GM12878 (cell line): ENCODE data around the gene EPHA10. TPM values are rescaled to one million over a fixed set of nuclear protein-coding genes. Genes with fewer than 3 reads are reported as not detected.

Experiments
- ATAC-seq: fragments of 200-7000 bp; cut with Tn5 transposase; 3 replicates; pipeline ENCODE4 v1.9.1; 2020; ENCODE audit warnings: mild to moderate bottlenecking, moderate library complexity
- BruUV-seq: library from RNA; stranded (reverse); fragments of 400-500 nt; replicated peaks from 2 replicates; lab custom pipeline; 2021; lab: Mats Ljungman, UMichigan
- CTCF ChIA-PET: fragments of 300-600 bp; sonication (Branson Sonifier 250); formaldehyde crosslinking; extraction: SDS; loops from one replicate; lab custom pipeline; 2021; ENCODE audit warnings: inconsistent platforms; lab: Yijun Ruan, JAX
- POLR2A ChIA-PET: fragments of 350-600 bp; formaldehyde crosslinking; extraction: SDS; loops from one replicate; lab custom pipeline; 2021; ENCODE audit warnings: inconsistent platforms; lab: Charles Lee
- RAD21 ChIA-PET: fragments of 300-600 bp; sonication (Branson Sonifier 250); formaldehyde crosslinking; loops from one replicate; lab custom pipeline; 2023; ENCODE audit warnings: antibody characterized with exemption; ENCODE audit not compliant: unreplicated experiment; lab: Charles Lee
- SMC1A ChIA-PET: fragments of 300-600 bp; sonication (Branson Sonifier 250); formaldehyde crosslinking; loops from one replicate; lab custom pipeline; 2023; ENCODE audit not compliant: unreplicated experiment, uncharacterized antibody; lab: Charles Lee
- DNase-seq: peaks from one replicate; pipeline ENCODE4 v3.0.0-alpha.2; 2011; ENCODE audit warnings: low read depth, low spot score
- FAIRE-seq: peaks from 3 replicates; lab custom pipeline; 2011; peaks lifted over from hg19 to GRCh38; lab: Jason Lieb, UNC
- H2AFZ ChIP-seq: 2 replicates; pipeline ENCODE4 v1.6.0; 2011; ENCODE audit warnings: low read depth, low read length, control low read depth; ENCODE audit not compliant: control insufficient read depth
- H3K27ac ChIP-seq: 2 replicates; pipeline ENCODE4 v1.5.1; 2011; ENCODE audit warnings: control low read depth; ENCODE audit not compliant: control insufficient read depth, insufficient read depth
- H3K27me3 ChIP-seq, 2 experiments: replicated peaks in 1 of 2; 2 replicates each; pipeline versions ENCODE4 v1.6.0 to v1.6.1; 2011; ENCODE audit warnings: low read length in 1 of 2; ENCODE audit not compliant: control insufficient read depth in 2 of 2, insufficient read depth in 2 of 2
- H3K36me3 ChIP-seq, 2 experiments: 2 replicates each; pipeline ENCODE4 v1.5.1; 2011; ENCODE audit warnings: low read length in 1 of 2; ENCODE audit not compliant: control insufficient read depth in 2 of 2, insufficient read depth in 2 of 2
- H3K4me1 ChIP-seq: 2 replicates; pipeline ENCODE4 v1.6.1; 2011; ENCODE audit warnings: mild to moderate bottlenecking, low read length, moderate library complexity, mixed read lengths; ENCODE audit not compliant: control insufficient read depth, insufficient read depth
- H3K4me2 ChIP-seq: 2 replicates; pipeline ENCODE4 v1.6.0; 2011; ENCODE audit warnings: control low read depth; ENCODE audit not compliant: control insufficient read depth, insufficient read depth
- H3K4me3 ChIP-seq: fragments of 200-600 bp; sonication (generic); 2 replicates; pipeline ENCODE4 v1.5.1; 2016
- H3K79me2 ChIP-seq: 2 replicates; pipeline ENCODE4 v1.6.0; 2011; ENCODE audit warnings: low read length; ENCODE audit not compliant: control insufficient read depth, insufficient read depth
- H3K9ac ChIP-seq: 2 replicates; pipeline ENCODE4 v1.8.0; 2011; ENCODE audit warnings: low read length, control low read depth, mixed read lengths; ENCODE audit not compliant: control insufficient read depth, insufficient read depth
- H3K9me3 ChIP-seq: replicated peaks from 3 replicates; pipeline ENCODE4 v1.5.1; 2011; ENCODE audit warnings: mild to moderate bottlenecking, low read length; ENCODE audit not compliant: control insufficient read depth, insufficient read depth
- H4K20me1 ChIP-seq: 2 replicates; pipeline ENCODE4 v1.6.0; 2011; ENCODE audit not compliant: control insufficient read depth, insufficient read depth
- BMI1 ChIP-seq: fragments of 450-650 bp; IDR thresholded peaks from 2 replicates; pipeline ENCODE4 v1.6.1; 2016; ENCODE audit warnings: mild to moderate bottlenecking, moderate library complexity, borderline replicate concordance
- CBX5 ChIP-seq: sonication (generic); IDR thresholded peaks from 2 replicates; pipeline ENCODE4 v1.6.1; 2016; ENCODE audit warnings: low read depth, moderate library complexity, mild to moderate bottlenecking, inconsistent platforms
- CREM ChIP-seq: IDR thresholded peaks from 2 replicates; pipeline ENCODE4 v1.6.1; 2014; ENCODE audit warnings: antibody characterized with exemption, low read depth
- FOS ChIP-seq: IDR thresholded peaks from 3 replicates; pipeline ENCODE4 v1.6.1; 2011; ENCODE audit warnings: borderline replicate concordance; ENCODE audit not compliant: insufficient read length; ENCODE audit errors: extremely low read depth
- HCFC1 ChIP-seq: fragments of 150-350 bp; IDR thresholded peaks from 2 replicates; pipeline ENCODE4 v1.6.1; 2014; ENCODE audit warnings: low read length
- IKZF1 ChIP-seq: fragments of 450-650 bp; conservative IDR thresholded peaks from 2 replicates; pipeline ENCODE4 v1.6.1; 2017; ENCODE audit warnings: antibody characterized with exemption, mild to moderate bottlenecking
- IRF3 ChIP-seq: fragments of 450-650 bp; IDR thresholded peaks from 2 replicates; pipeline ENCODE4 v1.6.1; 2014; ENCODE audit warnings: mild to moderate bottlenecking
- KDM1A ChIP-seq: fragments of 200-600 bp; sonication (generic); IDR thresholded peaks from 2 replicates; pipeline ENCODE4 v1.6.1; 2016; ENCODE audit warnings: borderline replicate concordance
- NR2F1 ChIP-seq: fragments of 450-650 bp; conservative IDR thresholded peaks from 2 replicates; pipeline ENCODE4 v1.6.1; 2017; ENCODE audit warnings: mild to moderate bottlenecking
- POLR2AphosphoS2 ChIP-seq: IDR thresholded peaks from 2 replicates; pipeline ENCODE4 v1.6.1; 2011; ENCODE audit warnings: low read depth, mild to moderate bottlenecking, low read length, improper control_type of control experiment, moderate library complexity
- PRDM15 ChIP-seq: fragments of 450-650 bp; formaldehyde crosslinking; IDR thresholded peaks from 2 replicates; pipeline ENCODE4 v1.4.0; 2020; ENCODE audit warnings: mild to moderate bottlenecking, moderate library complexity
- RBBP5 ChIP-seq: fragments of 200-600 bp; sonication (generic); conservative IDR thresholded peaks from 2 replicates; pipeline ENCODE4 v1.6.1; 2016
- SKIL ChIP-seq: fragments of 450-650 bp; IDR thresholded peaks from 2 replicates; pipeline ENCODE4 v1.6.1; 2017; ENCODE audit warnings: mild to moderate bottlenecking, low read depth, inconsistent platforms; ENCODE audit not compliant: poor library complexity, severe bottlenecking
- TAF1 ChIP-seq: IDR thresholded peaks from 2 replicates; pipeline ENCODE4 v1.6.1; 2011; ENCODE audit warnings: mild to moderate bottlenecking, low read depth, low read length, borderline replicate concordance
- ZNF217 ChIP-seq: fragments of 450-650 bp; IDR thresholded peaks from 2 replicates; pipeline ENCODE4 v1.6.1; 2017; ENCODE audit warnings: antibody characterized with exemption, mild to moderate bottlenecking
- ZSCAN29 ChIP-seq: fragments of 450-650 bp; IDR thresholded peaks from 2 replicates; pipeline ENCODE4 v1.6.1; 2017; ENCODE audit warnings: mild to moderate bottlenecking, moderate library complexity
- WGBS: methylation state at CpG from one replicate; pipeline ENCODE4 v1.1.6; 2016; ENCODE audit warnings: low lambda C conversion rate; ENCODE audit not compliant: insufficient replicate concordance, insufficient coverage; ENCODE audit errors: missing lambda C conversion rate; 5-methylcytosine and 5-hydroxymethylcytosine counted together
- in situ Hi-C: fragments of 300-500 bp; cut with MboI; formaldehyde crosslinking; loops from 9 replicates; pipeline ENCODE4 v1.14.3; 2018; ENCODE audit warnings: mixed read lengths
- intact Hi-C: fragments of 100-400 bp; cut with micrococcal nuclease; formaldehyde crosslinking; loops from one replicate; pipeline ENCODE4 v1.14.2; 2022; ENCODE audit not compliant: unreplicated experiment
- polyA plus RNA-seq, 11 experiments: library from polyadenylated mRNA; depleted of rRNA in 4 of 11; unstranded in 6 of 11; stranded (reverse) in 5 of 11; fragments of >200 nt; fragmentation: Nextera tagmentation in 4 of 11; fragmentation: Illumina TruSeq in 1 of 11; extraction: Ambion mirVana in 4 of 11; extraction: Trizol in 1 of 11; gene quantifications; 1 replicate in 1 of 11; 2 replicates in 10 of 11; pipeline versions ENCODE4 v1.2.1 to v1.2.3, GENCODE V29; 2011 to 2016; ENCODE audit warnings: inconsistent platforms in 2 of 11, missing spikeins in 2 of 11, low read depth in 1 of 11
- total RNA-seq, 4 experiments: library from RNA; depleted of rRNA in 3 of 4; stranded (reverse); fragments of >200 nt in 3 of 4; fragmentation: Illumina TruSeq in 1 of 4; extraction: Trizol in 1 of 4; gene quantifications; 2 replicates each; pipeline versions ENCODE4 v1.2.1 to v1.2.3, GENCODE V29; 2013 to 2021

EPHA10 gene
- total and polyA plus RNA-seq, 10 of the 15 experiments (the other 5 are each of a cell fraction or from before 2014, with no cell fraction given), result 0.05 to 0.06 TPM; not detected in 8

- TSS peak; percentile 59 for BruUV-seq
- Histone ChIP-seq H3K27ac (peak within 1 kb of the TSS; percentile 81), H3K9ac (peak within 1 kb of the TSS; percentile 79), H3K4me2 (peak within 1 kb of the TSS; percentile 99), H3K9me3 (no peaks in the 10 kb centered on the region), H3K4me1 (peaks cover 11% of the 10 kb centered on the region), H2AFZ (peak within 1 kb of the TSS; percentile 72), H3K79me2 (peaks cover 28% of the 10 kb centered on the region), H3K36me3 (peaks cover 16 to 23% of the 10 kb centered on the region in 2 experiments), H3K4me3 (peak within 1 kb of the TSS; percentile 91), H3K27me3 (no peaks in the 10 kb centered on the region), H4K20me1 (no peaks in the 10 kb centered on the region)
- RAD21 ChIA-PET, result interaction anchor here (0.6 to 2.2 kb wide), 10 partner anchors 11 to 366 kb away, joined by 3 to 19 read pairs (median 4); partner anchors contain the start of gene MTF1
- peak; percentile 35 for DNase-seq
- POLR2A ChIA-PET, result interaction anchor here (0.6 to 2.2 kb wide), 10 partner anchors 9 to 1954 kb away, joined by 3 to 17 read pairs (median 3); partner anchors contain the start of genes CDCA8 and MTF1
- SMC1A ChIA-PET, result interaction anchor here (0.6 to 2.5 kb wide), 8 partner anchors 9 to 1216 kb away, joined by 3 to 9 read pairs (median 4); partner anchors contain the start of gene MTF1
- intact Hi-C loops, result loop anchor here (1.0 kb wide), 1 partner anchor 115 kb away; the partner anchor contains the start of gene CDCA8
- peak; percentile 57 for FAIRE-seq
- in situ Hi-C loops, result no loop called here
- peak; percentile 93 for ATAC-seq
- CTCF ChIA-PET, result interaction anchor here (1.0 to 2.9 kb wide), 6 partner anchors 11 to 125 kb away, joined by 3 to 17 read pairs (median 6); partner anchors contain the start of gene MTF1
- 2% methylated on average over 78 of the region's 95 CpGs for WGBS
- TF ChIP-seq PRDM15 (no peak), POLR2AphosphoS2 (peak; percentile 77; the same call in 1 of the 2 replicates), IRF3 (no peak), IKZF1 (no peak; the same call in none of the 2 replicates), HCFC1 (peak; percentile 64), ZNF217 (0 out of 2 replicates have a peak, but pooled peaks have one; percentile 25), CBX5 (no peak), ZSCAN29 (0 out of 2 replicates have a peak, but pooled peaks have one; percentile 63), FOS (no peak), TAF1 (peak; percentile 71; the same call in 1 of the 2 replicates), RBBP5 (no peak), KDM1A (no peak), CREM (peak; percentile 90), SKIL (no peak), NR2F1 (peak; percentile 62), BMI1 (no peak)
These were observed 42.8 kb upstream of the EPHA10 start, which contains the start of the genes C1orf122 and YRDC for GRCh38 chr1:37807555-37808368. Gene C1orf122 (plus strand): TSS chr1:37807790. CDS start chr1:37808405, 615 bp downstream. Gene YRDC (minus strand): TSS chr1:37808208. CDS start chr1:37808180, 28 bp downstream.
